GM19035 (cell line): ENCODE measurements around the gene C1R.
"Not testable (repeated sequence)": the region's sequence is repeated elsewhere in the genome, so short reads cannot be mapped to it uniquely, and the experiment has no call there.

Experiments used
- ATAC-seq: cut with Tn5 transposase; IDR thresholded peaks from one replicate; pipeline ENCODE4 v1.9.1; 2021; ENCODE audit not compliant: unreplicated experiment

C1R gene

DNA sequence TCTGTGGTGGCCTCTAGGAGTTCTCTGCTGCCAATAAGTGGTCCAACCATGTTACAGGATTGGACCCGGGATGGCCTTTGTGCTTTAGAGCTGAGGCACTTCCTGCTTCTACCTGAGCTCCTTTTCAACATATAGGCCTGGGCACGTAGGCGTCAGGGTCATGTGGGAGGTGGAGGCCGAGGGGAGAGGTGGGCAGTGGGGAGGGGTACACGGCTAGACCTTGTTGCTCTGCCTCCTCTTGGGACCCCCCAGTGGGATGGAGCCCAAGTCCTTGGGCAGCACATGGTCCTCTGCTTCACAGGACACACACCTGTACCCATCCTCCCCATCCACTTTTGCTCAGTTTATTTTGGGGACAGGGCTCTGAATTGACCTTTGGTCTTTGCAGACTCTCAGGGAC lies 29.1 kb upstream of the C1R start:
- no peak for ATAC-seq

DNA sequence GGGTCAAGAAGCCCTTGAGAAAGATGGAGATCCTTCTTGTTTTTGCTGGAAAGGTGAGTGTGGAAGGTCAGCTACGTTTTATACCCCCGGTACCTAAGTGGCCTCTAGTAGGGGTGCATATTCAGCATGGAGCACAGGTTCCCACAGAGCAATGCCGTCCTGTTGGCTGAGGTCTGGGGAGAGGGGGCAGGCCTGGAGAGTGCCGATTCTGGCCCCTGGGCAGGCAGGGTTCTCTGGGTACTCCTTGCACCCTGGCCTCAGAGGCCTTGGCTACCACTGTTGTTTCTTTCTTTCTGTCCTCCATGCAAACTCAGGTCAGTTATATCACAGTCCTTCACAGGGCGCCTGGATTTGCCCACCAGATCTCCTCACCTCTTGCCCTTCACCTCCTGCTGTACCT lies 27.9 kb upstream of the C1R start:
- ATAC-seq, result no peak

DNA sequence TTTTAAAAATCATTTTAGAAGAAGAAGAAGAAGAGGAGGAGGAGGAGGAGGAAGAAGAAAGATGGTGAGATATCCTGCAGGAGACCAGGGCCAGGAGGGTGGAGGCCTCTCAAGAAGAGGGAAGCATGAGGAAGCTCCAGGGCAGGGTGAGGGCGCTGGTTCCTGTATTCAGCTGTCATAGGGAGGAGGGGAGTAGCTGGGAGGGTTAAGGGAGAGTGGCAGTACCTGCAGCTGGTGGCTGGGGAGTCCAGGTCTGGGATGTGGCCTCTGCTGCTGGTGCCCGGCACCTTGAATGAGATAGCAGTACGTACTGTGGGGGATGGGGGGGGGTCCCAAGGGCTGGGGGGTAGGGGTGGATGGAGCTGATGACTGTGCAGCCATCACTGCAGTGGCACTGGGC lies 26.6 kb upstream of the C1R start:
- ATAC-seq, result no peak

DNA sequence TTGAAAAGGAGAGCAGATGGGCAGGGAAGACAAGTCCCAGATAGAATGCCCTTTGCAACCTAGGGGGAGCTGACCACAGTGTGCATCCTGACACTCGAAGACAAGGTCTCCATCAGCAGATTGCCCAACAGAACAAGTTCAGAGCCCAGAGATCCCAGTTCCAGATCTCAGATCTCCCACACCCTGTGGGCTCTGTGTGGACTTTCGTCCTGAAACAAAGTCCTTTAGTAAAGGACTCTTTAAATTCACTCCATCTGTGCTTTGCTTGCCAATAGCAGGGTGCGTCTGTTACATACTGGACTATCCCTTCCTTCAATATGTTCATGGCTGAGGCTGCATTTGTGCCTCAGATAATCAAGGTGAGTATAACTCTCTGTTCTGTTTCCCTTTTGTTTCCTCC lies 25.4 kb upstream of the C1R start:
- ATAC-seq, result no peak

DNA sequence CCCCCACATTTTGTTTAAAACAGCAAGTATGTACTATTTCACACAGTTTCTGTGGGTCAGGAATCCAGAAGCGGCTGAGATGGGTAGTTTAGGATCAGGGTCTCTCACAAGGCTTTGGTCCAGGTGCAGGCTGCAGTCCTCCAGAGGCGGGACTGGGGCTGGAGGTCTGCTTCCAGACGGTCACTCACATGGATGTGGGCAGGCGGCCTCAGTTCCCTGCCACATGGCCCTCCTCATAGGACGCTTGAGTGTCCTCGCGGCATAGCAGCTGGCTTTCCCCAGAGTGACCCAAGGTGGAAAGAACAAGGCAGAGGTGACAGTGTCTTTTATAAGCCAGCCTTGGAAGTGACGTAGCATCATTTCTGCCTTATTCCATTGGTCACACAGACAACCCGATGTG lies 24.7 kb upstream of the C1R start:
- no peak for ATAC-seq

DNA sequence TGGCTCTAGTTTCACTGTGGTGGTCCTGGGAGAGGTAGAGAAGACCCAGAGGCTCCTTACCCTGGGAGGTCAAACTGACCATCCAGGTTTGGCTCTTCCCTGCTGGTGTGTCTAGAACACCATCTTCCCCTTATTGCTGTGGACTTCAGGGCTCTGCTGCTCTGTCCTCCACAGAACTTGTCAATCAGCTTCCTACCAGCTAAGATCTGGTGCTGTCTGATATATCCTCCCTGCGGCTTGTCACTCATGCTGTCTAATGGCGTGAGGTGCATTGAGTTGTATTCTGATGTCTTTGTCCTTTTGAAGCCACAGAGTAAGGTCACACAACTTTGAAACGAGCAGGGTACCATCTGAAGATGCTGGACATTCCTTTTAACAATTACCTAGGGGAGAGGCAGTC lies 24.0 kb upstream of the C1R start:
- ATAC-seq, result no peak

DNA sequence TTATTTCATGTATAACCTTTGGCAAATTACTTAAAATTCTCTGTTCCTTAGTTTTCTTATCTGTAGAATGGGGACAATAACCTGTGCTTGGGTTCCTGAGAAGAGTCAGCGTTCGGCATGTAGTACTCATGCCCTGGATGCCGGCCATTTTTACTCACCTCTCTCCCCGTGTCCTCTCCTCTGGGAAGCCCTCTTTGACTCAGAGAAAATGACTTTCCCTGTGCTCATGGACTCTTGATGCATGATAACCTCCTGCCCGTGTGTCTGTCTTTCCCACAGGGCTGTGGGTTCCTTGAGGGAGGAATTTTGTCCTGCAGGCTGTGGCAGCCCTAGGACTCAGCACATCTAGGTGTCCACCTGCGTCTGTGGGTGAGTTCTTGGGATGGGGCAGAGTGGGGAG lies 22.6 kb upstream of the C1R start:
- no peak for ATAC-seq

DNA sequence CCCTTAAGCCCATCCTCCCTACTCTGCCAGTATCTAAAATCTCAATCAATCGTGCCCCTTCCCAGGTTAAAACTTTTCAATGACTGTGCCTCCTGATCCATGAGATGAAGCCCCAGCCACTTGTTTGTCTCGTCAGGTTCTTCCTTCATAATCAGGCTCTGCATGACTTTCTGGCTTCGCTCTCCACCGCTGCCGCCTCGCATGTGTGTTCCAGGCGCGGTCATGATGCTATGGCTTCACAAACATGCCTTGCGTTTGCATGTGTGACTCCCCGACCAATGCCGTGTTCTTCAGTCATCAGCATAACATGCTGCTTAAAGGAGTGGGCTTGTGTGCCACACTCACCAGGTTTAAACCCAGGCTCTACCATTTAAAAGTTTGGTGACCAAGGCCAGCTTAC lies 21.8 kb upstream of the C1R start:
- ATAC-seq, result no peak

DNA sequence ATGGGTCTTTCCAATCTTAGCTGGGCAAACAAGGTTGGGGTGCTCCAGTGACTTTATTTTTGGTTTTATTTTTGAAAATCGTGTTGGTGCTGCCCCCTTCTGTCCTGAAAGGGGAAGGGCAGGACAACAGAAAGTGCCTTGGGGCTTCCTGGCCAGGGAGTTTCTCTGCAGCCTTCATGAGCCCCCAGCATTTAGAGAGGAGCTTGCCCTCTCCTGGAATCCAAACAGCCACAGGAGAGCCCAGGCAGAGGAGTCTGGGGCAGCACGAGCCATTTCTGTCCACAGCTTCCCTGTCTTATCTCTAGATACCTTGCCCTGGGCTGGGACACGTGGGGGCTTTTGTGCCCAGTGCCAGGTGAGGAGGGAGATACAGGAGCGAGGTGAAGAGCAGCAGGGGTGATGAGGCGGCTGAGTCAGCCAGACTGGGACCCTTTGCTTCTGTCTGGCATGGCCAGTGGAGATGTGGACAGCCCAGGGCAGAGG lies 21.2 kb upstream of the C1R start:
- ATAC-seq, result no peak

DNA sequence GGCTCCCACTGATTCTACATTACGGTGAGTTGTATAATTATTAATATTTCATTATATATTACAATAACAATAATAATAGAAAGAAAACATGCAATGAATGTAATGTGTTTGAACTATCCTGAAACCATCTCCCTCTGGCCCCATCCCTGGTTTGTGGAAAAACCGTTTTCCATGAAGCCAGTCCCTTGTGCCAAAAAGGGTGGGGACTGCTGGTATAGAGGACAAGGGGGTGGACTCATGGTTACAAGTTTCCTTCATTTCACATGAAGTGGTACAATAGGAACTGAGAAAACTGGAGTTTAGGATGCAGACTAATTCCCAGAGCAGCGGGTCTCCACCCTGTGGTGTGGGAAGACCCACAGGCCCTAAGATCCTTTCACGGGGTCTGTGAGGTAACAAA lies 19.8 kb upstream of the C1R start:
- ATAC-seq, result no peak

DNA sequence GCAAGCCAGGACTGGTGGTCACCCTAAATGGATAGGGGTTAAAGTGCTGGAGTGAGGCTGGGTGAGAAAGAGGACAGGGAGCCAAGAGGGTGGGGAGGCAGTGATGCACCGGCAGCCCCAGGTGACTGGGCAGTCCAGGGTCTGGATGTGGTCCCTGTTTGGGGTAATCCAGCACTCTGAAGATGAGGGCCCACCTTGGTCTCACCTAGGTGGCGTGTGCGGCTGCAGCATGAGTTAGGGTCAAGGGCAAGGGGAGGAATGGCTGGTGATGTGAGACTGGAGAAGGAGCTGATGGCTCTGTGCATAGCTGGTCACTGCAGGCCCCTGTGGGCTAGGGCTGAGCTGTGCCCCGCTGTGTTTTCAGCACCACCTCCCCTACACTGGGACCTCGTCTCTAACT lies 18.4 kb upstream of the C1R start:
- ATAC-seq, result no peak

DNA sequence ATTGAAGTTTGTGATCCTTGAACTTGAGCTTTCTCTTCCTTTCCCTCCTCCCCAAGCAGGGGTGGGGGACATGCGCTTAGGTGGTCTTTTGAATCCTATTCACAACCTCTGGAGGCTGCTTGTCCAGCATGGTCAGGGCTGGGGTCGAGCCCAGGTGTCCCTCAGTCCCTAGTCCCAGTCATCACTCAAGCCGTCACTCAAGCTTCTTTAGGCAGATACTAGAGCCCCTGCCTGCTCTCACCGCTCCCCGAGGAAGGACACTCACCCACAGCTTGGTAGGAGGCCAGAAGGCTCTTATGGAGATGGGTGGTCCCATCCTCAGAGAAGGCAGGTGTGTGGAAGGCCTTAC lies 17.3 kb upstream of the C1R start:
- no peak for ATAC-seq

DNA sequence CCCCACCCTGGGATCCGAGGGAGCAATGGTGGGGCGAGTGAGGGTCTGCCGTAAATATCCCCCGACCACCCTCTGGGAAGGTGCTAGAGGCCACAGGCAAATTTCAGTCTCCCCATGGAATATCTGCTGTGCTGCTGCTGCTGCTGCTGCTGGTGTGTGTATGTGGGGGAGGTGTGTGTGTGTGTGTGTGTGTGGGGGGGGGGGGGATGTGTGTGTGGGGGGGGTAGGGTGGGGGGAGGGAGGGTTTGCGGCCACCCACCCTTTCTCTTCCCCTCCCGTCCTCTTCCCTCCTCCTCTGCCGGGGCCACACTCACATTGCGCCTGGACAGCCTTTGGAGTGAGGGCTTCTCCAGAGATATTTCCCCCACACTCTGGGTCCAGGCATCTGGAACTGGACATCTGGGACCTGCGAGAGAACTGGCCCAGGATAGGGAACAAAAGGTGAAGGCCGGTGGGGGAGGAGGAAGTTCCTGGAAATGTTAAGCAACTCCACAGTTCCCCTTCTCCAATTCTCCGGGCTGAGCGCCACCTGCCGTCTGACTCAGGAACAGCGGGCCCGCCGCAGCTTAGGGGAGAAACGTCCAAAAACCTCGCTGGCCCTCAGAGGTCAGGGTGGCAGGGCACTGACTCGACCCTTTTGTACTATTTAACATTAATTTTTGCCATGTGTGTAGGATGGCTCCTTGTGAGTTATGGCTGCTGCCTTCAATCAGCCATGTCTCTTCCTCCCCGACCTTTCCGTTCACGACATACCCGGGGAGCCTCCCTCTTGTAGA lies 16.7 kb upstream of the C1R start, which contains the start of gene C1RL:
TSS of gene C1RL (minus strand) at position 419 of the 776 bp plus-strand sequence. CDS start at position 385, 34 bp downstream.
- ATAC-seq, result peak; percentile 40

DNA sequence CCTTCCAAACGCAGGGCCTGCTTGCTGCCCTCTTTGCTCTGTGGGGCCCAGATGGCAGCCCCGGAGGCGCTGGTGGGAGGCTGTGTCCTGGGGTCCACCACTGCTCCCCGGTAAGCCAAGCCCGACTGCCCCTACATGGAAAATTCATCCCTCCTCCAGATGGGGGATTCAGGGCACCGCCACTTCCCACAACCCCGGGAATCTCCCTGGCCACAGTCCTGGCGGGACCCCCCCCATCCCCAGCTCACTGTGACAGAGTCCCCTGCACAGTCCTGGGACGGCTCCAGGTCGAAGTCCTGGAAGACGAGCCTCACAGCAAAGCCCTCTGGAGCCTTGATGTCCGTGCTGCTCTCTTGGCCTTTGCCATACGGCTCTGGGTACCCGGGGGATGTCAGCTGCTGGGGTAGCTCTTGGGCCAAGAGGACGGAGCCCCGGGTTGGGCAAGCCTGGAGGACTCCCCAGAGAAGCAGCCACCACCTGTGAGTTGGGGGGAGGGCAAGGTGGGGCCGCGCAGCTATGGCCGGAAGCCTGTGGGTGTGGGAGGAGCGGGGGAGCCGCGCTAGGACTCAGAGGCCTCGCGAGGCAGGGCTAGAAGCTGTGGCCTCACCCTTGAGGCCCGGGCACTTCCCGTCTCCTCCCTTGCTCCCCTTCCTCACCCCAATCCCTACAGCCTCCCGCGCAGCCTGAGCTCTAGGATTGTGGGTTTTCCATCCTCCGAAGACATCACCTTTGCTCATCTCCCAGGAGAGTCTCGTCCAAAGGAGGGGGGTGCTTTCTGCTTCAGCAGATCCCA lies 16.0 kb upstream of the C1R start:
- ATAC-seq, result peak; percentile 88

DNA sequence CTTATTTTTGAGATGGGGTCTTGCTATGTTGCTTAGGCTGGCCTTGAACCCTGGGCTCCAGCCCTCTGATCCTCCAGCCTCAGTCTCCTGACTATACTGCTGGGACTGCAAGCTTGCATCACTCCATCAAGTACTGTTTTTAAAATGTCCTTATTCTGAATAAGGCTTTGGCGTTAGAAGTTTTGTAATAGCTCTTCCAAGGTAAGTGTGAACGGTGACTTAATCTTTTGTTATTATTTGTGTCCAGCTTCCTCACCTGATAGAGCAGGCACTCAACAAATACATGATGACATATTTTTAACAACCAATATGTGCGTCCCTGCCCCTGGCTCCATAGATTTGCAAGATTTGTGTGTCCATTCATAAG lies 15.4 kb upstream of the C1R start:
- ATAC-seq, result no peak

DNA sequence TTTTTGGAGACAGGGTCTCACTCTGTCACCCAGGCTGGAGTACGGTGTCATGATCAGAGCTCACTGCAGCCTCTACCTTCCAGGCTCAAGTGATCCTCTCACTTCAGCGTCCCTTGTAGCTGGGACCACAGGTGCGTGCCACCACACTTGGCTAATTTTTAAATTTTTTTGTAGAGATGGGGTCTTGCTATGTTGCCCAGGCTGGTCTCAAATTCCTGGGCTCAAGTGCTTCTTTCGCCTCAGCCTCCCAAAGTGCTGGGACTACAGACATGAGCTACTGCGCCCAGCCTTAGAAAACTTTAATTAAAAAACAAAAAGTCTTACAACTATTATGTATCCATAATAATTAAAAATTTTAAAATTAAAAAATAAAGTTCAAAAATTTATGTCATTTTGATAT lies 14.9 kb upstream of the C1R start:
- not testable (repeated sequence) for ATAC-seq

DNA sequence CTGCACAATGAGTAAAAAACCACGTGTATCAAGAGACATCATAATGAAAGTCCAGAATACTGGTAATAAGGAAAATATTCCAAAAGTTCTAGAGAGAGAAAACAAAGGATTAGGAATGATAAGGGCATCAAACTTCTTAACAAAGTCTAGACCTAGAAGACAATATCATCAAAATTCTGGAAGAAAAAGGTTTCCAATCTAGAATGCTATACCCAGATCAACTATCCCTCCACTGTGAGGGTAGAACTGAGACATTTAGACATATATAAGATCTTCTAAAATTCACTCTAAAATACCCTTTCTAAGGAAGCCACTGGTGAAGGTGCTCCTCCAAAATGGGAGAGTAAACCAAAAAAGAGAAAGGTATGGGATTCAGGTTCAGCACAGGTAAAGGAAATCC lies 13.8 kb upstream of the C1R start:
- no peak for ATAC-seq

DNA sequence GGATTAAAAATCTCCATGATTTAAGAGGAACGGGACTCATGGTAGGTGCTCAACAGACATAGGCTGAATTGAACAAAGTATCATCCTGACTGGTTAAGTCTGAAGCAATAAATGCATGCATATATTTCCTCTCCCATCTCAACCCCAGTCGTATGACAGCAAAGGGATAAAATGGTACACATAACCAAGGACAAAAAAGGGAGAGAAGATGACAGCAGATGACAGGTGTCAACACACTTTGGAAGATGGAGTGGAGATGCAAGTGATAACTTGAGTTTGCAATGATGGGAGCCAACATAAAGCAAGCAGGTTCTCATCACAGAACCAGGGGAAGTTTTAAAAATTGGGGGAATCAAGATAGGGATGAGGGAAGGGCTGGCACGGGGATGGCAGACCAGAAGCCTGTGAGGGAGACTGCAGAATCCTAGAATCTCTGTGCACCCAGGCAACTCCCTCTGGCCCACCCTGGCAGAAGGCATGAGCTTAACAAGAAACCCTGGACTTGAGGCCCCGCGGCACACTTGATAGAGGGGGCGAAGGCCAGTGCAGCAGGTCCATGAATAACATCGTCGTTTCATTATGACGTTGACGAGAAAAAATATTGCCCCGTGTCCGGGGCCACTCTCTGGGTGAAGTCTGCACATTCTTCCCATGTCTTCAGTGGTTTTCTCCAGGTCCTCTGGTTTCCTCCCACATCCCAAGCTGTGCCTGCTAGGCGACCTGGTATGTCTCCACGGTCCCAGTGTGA lies 11.8 kb upstream of the C1R start:
- ATAC-seq, result no peak

DNA sequence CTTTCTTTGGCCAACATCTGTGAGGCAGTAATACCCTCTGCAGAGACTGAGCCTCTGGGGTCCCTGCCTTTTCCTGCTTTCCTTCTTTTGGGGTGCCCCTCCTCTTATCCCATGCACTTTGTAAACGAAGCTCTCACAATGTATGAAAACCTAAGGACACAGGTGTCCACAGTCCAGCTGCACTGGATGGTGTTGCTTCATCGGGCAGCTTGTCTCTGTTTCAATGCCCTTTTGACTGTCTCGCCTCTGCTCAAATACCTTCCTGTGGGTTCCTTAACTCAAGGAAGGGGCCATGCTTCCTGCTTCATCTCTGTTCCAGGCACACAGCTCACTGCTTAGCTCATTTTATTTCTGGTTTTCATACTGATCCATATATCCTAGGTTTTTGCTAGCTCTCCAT lies 10.3 kb upstream of the C1R start:
- no peak for ATAC-seq

DNA sequence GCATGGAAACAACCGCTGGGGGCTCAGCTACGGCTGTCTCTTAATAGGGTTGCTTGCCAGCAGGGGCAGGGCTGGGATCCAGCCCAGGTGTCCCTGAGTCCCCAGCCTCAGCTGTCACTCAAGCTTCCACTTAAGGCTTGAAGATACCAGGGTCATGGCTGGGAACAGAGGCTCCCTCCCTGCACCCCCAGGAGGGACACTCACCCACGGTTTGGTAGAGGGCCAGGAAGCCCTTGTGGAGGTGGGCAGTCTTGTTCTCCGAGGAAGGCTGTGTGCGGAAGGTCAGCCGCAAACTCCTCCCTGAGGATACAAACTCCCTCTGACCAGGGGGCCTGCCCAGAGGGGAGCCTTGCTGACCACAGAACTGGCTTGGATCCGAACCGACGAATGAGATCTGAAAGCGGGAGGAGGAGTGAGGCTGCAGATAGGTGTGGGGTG lies 9.5 kb upstream of the C1R start:
- ATAC-seq, result no peak

DNA sequence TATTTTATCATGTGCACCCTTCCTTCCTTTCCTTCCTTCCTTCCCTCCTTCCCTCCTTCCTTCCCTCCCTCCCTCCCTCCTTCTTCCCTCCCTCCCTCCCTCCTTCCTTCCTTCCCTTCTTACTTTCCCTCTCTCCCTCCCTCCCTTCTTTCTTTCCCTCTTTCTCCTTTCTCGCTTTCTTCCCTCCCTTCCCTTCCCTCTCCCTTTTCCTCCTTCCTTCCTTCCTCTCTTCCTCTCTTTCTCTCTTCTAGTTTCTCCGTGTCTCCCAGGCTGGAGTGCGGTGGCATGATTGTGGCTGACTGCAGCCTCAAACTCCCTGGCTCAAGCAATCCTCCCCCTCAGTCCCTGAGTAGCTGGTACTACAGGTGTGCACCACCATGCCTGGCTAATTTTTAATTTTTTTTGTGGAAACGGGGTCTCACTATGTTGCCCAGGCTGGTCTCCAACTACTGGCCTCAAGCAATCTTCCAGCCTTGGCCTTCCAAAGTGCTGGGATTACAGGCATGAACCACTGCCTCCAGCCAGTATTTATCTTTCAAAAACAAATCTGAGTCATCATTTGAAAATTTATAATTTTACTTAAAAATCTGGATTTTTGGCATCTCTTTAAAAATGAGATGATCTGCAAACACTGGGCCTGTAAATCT lies 8.9 kb upstream of the C1R start:
- no peak for ATAC-seq
